NCI-H2227 (cell line): ENCODE results near the gene BMI1.
A peak's percentile ranks its signal among the peaks of the same experiment; 100 is the strongest.
"Not testable (repeated sequence)": the region's sequence is repeated elsewhere in the genome, so short reads cannot be mapped to it uniquely, and the experiment has no call there.

ENCODE experiments used
- DNase-seq: peaks from one replicate; lab custom pipeline; 2025; ENCODE audit not compliant: unreplicated experiment; lab: John Stamatoyannopoulos, UW

Gene BMI1

GRCh38 chr10:22320591-22321155 is at the start of gene BMI1:
Gene BMI1 (plus strand): TSS chr10:22321099. CDS start chr10:22326450, 5,351 bp downstream.
- DNase-seq, result peak; percentile 84

DNA sequence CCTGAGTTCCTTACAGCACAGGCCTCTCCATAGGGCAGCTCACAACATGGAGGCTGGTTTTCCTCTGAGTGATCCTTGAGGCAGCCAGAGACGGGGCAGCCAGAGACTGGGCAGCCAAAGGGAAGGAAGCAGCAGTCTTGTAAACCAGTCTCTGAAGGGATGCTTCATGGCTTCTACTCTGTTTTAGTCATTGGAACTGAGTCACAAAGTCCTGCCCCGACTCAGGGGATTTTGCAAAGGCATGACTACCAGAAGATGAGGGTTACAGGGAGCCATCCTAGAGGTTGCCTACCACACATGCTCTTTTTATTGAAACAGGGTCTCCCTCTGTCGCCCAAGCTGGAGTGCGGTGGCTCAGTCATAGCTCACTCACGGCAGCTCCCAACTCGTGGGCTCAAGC is 49.1 kb upstream of the BMI1 start:
- no peak for DNase-seq

GRCh38 chr10:22278441-22278782 is 42.5 kb upstream of the BMI1 start:
- DNase-seq, result no peak

- DNase-seq, result no peak
These were observed 40.8 kb upstream of the BMI1 start for GRCh38 chr10:22280078-22280477.

DNA sequence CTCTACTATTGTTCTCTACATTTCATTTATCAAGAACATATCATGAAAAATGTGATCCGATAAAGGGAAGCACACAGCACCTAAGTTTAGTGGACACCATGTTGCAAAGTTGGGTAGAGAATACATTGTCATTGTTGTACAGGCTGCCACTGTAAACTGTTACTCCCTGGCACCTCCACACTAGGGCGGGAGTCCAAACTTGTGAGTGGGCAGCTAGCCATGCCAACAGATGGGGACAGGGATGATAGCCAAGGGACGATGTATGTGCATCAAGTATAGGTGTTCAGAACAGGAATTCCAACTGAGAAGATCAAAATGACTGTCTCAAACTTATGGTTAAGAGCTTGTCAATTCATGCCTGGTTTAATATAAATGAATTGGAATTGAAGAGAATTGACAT is 35.8 kb upstream of the BMI1 start:
- no peak for DNase-seq

DNA sequence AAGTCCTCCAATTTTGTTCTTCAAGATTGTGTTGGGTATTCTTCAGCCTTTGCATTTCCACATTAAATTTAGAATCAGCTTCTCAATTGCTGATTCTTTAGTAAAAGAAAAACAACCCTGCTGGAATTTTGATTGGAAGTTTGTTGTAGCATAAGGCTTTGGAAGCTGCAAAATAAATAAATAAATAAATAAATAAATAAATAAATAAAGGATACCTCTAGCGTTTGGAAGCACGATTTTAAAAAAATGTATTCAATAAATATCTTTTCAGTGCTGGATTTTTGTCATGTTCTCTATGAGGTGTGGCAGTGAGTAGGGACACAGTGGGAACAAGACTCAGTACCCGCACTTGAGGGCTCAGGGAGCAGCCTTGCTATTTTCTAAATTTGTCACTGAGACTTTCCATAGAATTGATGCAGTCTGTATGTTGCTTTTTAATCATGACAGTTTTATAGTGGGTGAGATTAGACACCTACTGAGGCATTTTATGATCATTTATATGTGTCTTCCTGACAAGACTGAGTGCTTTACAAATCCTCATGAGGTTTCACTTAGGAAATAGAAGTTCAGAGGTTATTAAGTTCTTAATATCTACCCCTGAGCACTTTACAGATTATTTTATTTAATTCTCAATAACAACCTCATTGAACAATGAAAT is 27.0 kb upstream of the BMI1 start:
- no peak for DNase-seq

DNA sequence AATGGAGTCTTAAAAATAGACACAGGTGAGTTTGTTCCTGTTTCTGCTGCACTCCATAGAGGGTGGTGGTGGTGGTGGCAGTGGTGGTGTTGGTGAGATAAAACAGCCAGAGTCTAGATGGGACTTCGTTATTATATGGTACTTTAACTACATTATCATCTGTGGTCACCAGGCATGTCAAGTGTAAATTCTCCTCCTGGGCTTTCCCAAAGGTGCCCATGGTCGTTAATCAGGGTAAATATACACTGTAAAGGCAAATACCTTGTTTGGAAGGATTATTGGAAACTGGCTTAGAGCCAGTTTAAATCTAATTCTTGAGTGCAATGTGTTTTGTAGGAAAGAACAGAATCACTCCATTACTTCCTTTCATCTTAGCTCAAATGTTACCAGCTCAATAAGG is 26.2 kb upstream of the BMI1 start:
- no peak for DNase-seq

GRCh38 chr10:22301193-22301592 is 19.7 kb upstream of the BMI1 start:
- no peak for DNase-seq

DNA sequence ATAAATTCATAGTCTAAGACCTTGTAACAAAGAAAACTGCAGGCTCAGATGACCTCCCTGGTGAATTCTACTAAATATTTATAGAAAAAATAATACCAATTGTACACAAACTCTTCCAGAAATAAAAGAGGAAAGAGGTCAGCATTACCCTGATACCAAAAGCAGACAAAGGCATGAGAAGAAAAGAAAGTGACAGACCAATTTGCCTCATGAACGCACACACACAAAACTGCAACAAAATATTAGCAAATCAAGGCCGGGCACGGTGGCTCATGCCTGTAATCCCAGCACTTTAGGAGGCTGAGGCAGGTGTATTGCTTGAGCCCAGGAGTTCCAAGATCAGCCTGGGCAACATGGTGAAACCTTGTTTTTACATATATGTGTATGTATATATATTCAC is 17.4 kb upstream of the BMI1 start:
- DNase-seq, result no peak

- DNase-seq, result no peak
These were observed 15.2 kb upstream of the BMI1 start for GRCh38 chr10:22305721-22306120.

DNA sequence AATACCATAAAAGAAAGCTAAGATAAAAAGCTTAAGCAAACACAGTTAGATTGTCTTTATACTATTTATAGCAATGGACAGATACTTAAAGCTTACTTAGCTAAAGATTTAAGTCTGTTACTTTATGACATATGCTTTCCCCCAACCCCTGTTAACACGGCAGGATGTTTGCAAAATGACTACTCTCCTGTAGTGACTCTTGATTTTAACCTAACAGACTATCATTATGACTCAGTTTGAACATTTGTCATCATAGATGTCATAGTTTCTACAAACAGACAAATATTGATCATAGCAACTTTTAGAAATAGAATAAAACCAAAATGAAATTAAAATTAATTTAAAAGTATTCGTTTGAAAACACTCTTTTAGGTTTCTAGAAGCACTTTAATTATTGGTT is 12.5 kb upstream of the BMI1 start:
- DNase-seq, result no peak

GRCh38 chr10:22309180-22310000 is 11.5 kb upstream of the BMI1 start:
- DNase-seq, result no peak

- DNase-seq, result not testable (repeated sequence)
These were observed 10.9 kb upstream of the BMI1 start for GRCh38 chr10:22310012-22310411.

DNA sequence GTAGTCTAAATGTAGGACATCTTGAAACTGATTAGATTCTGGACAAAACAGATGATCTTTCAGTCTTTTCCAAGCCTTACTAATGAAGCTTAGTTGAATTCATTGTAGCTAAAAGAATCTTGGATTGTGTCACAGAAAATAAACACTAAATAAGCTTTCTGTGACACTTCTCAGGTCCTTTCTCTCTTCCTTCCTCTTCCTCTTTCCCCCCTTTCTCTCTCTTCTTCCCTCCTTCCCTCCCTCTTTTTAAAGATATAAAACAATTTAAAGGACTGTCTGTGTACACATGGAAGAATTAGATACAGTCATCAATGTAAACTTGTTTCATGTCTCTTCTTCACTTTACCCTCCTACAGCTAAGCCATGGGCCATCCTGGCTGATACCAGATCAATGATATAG is 10.0 kb upstream of the BMI1 start:
- DNase-seq, result no peak

GRCh38 chr10:22314852-22315251 is 6.0 kb upstream of the BMI1 start:
- DNase-seq, result no peak

- DNase-seq, result no peak
These were observed 5.2 kb upstream of the BMI1 start for GRCh38 chr10:22315455-22316285.

GRCh38 chr10:22316286-22317075 is 4.4 kb upstream of the BMI1 start, which contains the start of gene COMMD3:
Gene COMMD3 (plus strand): TSS chr10:22316388. CDS start chr10:22316418, 30 bp downstream.
- DNase-seq, result peak; percentile 90

GRCh38 chr10:22317076-22317370 is 3.9 kb upstream of the BMI1 start:
- no peak for DNase-seq

GRCh38 chr10:22317771-22318565 is 2.9 kb upstream of the BMI1 start:
- DNase-seq, result no peak

DNA sequence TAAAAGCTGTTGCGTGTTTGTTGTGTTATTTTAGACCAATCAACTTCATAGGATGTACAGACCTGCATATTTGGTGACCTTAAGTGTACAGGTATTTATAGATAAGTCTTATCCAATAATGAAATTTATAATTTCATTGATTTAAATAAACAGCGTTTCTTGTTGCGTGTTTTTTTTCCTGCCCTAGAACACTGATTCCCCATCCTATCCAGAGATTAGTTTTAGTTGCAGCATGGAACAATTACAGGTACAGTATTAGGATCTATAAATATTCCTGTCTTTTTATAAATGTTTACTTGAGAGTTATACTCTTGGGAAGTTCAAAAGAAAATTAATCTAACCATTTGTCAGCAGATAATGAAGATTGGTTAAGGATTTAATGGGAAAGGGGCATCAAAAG is 2.1 kb upstream of the BMI1 start:
- no peak for DNase-seq
